CD4-positive, alpha-beta T cell treated with Interleukin-21 for 1 hour (primary cell): ENCODE results near the gene APLP1.
"Not testable (repeated sequence)": the region's sequence is repeated elsewhere in the genome, so short reads cannot be mapped to it uniquely, and the experiment has no call there.

ENCODE experiments used
- DNase-seq: peaks from one replicate; pipeline ENCODE4 v3.0.0-alpha.2; 2020

The APLP1 gene

GRCh38 chr19:35885904-35886303 lies 17.5 kb downstream of the APLP1 start:
- DNase-seq: no peak

GRCh38 chr19:35887197-35887596 lies 18.8 kb downstream of the APLP1 start:
- DNase-seq: no peak

- no peak for DNase-seq
These were observed 20.0 kb downstream of the APLP1 start for GRCh38 chr19:35888398-35888797.

- no peak for DNase-seq
These were observed 21.2 kb downstream of the APLP1 start for GRCh38 chr19:35889370-35890112.

- no peak for DNase-seq
These were observed 21.8 kb downstream of the APLP1 start for GRCh38 chr19:35890113-35890650.

- not testable (repeated sequence) for DNase-seq
These were observed 23.4 kb downstream of the APLP1 start for GRCh38 chr19:35891819-35892218.

GRCh38 chr19:35894342-35894741 lies 26.0 kb downstream of the APLP1 start:
- no peak for DNase-seq

- no peak for DNase-seq
These were observed 27.7 kb downstream of the APLP1 start for GRCh38 chr19:35895911-35896642.

GRCh38 chr19:35896643-35897040 lies 28.3 kb downstream of the APLP1 start:
- DNase-seq: no peak

GRCh38 chr19:35897706-35898451 lies 29.5 kb downstream of the APLP1 start:
- no peak for DNase-seq

GRCh38 chr19:35898499-35898809 lies 30.1 kb downstream of the APLP1 start:
- no peak for DNase-seq

GRCh38 chr19:35899547-35900214 lies 31.3 kb downstream of the APLP1 start:
- DNase-seq: peak; percentile 91

- DNase-seq: no peak
These were observed 32.8 kb downstream of the APLP1 start for GRCh38 chr19:35901055-35901644.

- peak; percentile 69 for DNase-seq
These were observed 33.7 kb downstream of the APLP1 start, which contains the start of gene HCST for GRCh38 chr19:35901854-35902661. Gene HCST, plus strand, starts transcription at chr19:35902529. Its CDS starts 65 bp downstream, at chr19:35902594.

- no peak for DNase-seq
These were observed 34.6 kb downstream of the APLP1 start for GRCh38 chr19:35902870-35903475.

- DNase-seq: peak; percentile 94
These were observed 35.3 kb downstream of the APLP1 start for GRCh38 chr19:35903550-35904179.

GRCh38 chr19:35904311-35905068 lies 36.1 kb downstream of the APLP1 start:
- no peak for DNase-seq

- no peak for DNase-seq
These were observed 36.9 kb downstream of the APLP1 start for GRCh38 chr19:35905178-35905727.

GRCh38 chr19:35907377-35907745 lies 39.0 kb downstream of the APLP1 start:
- no peak for DNase-seq
